Epithelial cell of proximal tubule (primary cell): ENCODE data around the gene CASP2. TPM values are rescaled to one million over a fixed set of nuclear protein-coding genes. Genes with fewer than 3 reads are reported as not detected.

ENCODE experiments used
- DNase-seq: peaks from one replicate; pipeline ENCODE4 v3.0.0-alpha.2; 2011; ENCODE audit warnings: low read depth
- H3K4me3 ChIP-seq: 2 replicates; pipeline ENCODE4 v1.5.1; 2011; ENCODE audit warnings: low read depth, mild to moderate bottlenecking, low read length
- total RNA-seq: library from RNA; depleted of rRNA; stranded (reverse); fragments of >200 nt; gene quantifications from 2 replicates; pipeline ENCODE4 v1.2.3, GENCODE V29; 2015
- TF ChIP-seq, protein P1 (sequence below): conservative IDR thresholded peaks from 2 replicates; pipeline ENCODE4 v1.5.1; 2012; ENCODE audit warnings: low read depth, mild to moderate bottlenecking, low read length

CASP2 gene
- total RNA-seq, 1 donor from 2014 or later = 17.8 TPM

DNA sequence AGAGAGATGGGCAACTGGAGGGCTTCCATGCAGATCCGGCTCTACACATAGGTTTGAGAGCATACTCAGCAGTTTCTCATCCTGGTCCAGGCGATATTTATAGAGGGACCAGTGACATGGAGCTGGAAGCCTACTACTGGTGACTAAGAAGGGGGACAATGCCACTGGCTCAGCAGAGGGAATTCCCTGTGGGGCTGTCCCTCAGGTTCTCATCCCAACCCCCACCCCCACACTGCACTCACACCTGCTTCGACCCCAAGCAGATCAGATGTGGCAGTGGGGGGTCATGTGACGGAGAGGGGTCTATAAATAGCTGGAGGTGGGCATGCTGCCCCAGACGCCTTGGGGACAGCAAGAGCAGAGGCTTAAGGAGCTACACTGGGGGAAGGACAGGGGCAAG lies 27.6 kb downstream of the CASP2 start, which contains the start of gene CLCN1:
Gene CLCN1 (plus strand): TSS at position 336 of the 400 bp plus-strand sequence. CDS start 102 bp downstream, outside the sequence.
- no peak within 1 kb of the TSS for H3K4me3 ChIP-seq
- DNase-seq = no peak
- TF ChIP-seq, protein P1, sequence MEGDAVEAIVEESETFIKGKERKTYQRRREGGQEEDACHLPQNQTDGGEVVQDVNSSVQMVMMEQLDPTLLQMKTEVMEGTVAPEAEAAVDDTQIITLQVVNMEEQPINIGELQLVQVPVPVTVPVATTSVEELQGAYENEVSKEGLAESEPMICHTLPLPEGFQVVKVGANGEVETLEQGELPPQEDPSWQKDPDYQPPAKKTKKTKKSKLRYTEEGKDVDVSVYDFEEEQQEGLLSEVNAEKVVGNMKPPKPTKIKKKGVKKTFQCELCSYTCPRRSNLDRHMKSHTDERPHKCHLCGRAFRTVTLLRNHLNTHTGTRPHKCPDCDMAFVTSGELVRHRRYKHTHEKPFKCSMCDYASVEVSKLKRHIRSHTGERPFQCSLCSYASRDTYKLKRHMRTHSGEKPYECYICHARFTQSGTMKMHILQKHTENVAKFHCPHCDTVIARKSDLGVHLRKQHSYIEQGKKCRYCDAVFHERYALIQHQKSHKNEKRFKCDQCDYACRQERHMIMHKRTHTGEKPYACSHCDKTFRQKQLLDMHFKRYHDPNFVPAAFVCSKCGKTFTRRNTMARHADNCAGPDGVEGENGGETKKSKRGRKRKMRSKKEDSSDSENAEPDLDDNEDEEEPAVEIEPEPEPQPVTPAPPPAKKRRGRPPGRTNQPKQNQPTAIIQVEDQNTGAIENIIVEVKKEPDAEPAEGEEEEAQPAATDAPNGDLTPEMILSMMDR = no peak

DNA sequence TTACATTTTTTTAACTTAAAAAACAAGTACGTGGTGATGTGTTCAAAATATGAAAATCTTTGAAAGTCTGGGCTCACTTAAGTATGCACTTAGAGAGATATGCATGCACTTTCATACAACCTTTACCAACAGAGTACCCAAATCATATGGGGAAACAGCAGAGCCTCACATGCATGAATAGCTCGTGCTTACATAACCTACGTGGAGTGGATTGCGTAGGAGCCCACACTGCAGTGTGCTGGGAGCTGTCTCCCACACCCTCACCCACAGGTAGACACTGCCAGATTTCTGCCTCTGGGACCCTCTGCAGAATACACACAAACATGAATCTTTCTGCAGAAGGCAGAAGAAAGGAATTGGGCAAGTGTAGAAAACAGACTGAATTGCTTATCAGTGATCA lies 28.3 kb downstream of the CASP2 start:
- DNase-seq = no peak
- TF ChIP-seq, protein P1 = no peak

DNA sequence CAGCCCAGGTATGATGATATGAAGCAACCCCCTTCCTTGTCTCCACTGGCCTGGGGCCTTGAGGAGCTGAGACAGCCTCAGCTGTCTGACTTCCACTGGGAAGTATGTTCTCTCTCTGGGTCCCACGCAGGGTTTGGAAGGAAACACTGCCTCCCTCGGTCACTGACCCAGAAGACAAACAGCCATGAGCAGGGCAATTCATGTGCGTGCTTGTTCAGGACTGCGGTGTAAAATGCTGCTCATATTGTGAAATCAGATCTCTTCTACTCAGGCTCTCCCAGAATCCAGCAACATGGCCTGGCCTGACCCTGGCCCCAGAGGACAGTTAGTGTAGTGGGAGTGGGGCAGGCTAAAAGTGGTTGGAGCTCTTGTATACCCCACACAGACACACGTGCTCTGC lies 30.5 kb downstream of the CASP2 start:
- no peak for DNase-seq
- no peak overlapping the region for H3K4me3 ChIP-seq
- TF ChIP-seq, protein P1 = no peak

More for the DNA sequence above, 28.3 kb downstream of the CASP2 start:
- no peak overlapping the region for H3K4me3 ChIP-seq

DNA sequence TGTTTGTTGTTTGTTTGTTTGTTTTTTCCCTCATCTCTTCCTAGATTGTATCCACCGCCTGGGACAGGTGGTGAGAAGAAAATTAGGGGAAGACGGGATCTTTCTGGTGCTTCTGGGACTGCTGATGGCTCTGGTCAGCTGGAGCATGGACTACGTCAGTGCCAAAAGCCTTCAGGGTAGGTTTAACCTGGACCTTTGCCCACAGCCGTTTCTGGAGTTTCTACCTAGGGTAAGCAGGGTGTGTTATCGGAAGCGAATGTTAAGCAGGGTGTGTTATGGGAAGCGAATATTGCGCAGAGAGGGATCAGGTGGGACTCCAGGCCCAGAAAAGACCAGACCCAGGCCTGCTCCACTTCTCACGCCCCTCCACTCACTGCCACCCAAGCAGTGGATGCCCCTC lies 32.5 kb downstream of the CASP2 start:
- no peak overlapping the region for H3K4me3 ChIP-seq
- TF ChIP-seq, protein P1 = no peak
- DNase-seq = no peak

DNA sequence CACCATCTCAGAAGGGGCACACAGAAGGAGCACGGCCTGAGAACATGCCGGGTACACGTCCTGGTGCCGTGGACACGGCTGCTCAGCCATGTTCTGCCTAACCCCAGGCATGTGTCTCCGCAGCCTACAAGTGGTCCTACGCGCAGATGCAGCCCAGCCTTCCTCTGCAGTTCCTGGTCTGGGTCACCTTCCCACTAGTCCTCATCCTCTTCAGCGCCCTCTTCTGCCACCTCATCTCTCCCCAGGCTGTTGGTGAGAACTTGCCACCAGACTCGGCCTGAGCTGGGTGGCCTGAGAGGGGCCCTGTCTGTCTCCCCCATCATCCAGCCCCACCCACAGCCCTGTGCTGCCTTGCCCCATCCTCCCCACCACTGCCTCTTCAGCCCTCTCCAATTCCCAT lies 33.1 kb downstream of the CASP2 start:
- H3K4me3 ChIP-seq = no peak overlapping the region
- TF ChIP-seq, protein P1 = no peak

DNA sequence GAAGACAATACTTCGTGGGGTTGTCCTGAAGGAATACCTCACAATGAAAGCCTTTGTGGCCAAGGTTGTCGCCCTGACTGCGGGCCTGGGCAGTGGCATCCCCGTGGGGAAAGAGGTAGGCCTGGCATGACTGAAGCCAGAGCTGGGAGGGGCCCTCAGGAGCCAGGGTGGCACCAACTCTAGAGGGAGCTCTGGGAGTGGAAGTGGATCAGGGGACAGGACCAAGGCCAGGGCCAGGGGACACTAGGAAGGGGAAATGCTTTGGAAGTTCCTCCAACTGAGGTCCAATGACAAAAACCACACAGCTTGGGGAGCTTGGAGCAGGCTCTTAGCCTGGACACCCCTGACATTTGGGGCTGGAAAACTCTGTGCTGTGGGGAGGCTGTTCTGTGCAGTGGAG lies 33.6 kb downstream of the CASP2 start:
- TF ChIP-seq, protein P1 = peak; percentile 57
- DNase-seq = no peak

More for the DNA sequence above, 33.1 kb downstream of the CASP2 start:
- no peak for DNase-seq

DNA sequence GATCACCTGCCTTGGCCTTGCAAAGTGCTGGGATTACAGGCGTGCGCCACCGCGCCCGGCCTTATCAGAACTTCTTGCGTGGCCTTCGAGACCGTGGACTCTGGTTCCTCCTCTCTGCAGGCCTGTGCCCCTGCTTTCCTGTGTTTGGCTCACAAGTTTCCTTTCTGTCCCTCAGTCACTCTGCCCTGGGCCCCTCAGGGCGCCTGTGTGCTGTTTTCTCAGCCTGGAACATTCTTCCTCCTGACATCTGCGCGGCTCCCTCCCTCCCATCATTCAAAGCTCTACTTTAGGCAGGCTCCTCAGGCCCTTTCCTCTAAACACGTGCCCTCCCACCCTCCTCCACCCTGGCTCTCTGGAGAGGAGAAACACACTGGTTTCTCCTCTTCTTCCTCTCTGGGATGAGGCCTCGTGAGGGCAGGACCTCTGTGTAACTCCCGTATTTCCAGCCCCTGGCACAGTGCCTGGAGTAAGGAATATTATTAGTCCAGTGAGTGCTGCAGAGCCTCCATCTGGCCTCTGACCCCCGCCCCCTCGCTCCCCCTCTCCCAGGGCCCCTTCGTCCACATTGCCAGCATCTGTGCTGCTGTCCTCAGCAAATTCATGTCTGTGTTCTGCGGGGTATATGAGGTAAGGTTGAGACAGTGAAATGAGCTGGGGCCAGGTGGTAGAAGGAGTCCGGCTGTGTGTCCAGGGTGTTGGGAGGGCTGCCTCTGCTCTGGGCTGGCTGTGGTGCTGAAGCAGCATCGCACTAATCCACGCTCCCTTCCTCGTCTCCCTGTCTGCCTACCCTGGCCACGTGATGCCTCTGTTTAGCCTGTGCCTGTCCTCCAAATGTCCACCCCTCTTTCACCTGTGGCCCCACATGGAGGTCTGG lies 34.8 kb downstream of the CASP2 start:
- DNase-seq = no peak
- TF ChIP-seq, protein P1 = no peak
- H3K4me3 ChIP-seq = no peak overlapping the region

More for the DNA sequence above, 33.6 kb downstream of the CASP2 start:
- H3K4me3 ChIP-seq = no peak overlapping the region
